Lung (tissue), 12 donors: ENCODE measurements around the gene HUNK. TPM values are rescaled to one million over a fixed set of nuclear protein-coding genes. Genes with fewer than 3 reads are reported as not detected.

Source experiments
- ATAC-seq: fragments of 200-7000 bp; cut with Tn5 transposase; one replicate; pipeline ENCODE4 v1.9.1; 2020; ENCODE audit warnings: moderate number of reproducible peaks; ENCODE audit not compliant: insufficient read depth, low FRiP score
- DNase-seq, 3 donors: peaks; one replicate each; pipeline ENCODE4 v3.0.0-alpha.2; 2013 to 2017
- H3K27ac ChIP-seq, 2 donors: one replicate each; pipeline ENCODE4 v1.5.1; 2013; ENCODE audit warnings: mild to moderate bottlenecking in 2 of 2, moderate library complexity in 2 of 2, control low read depth in 1 of 2, inconsistent platforms in 1 of 2, low read depth in 1 of 2, low read length in 1 of 2
- H3K27me3 ChIP-seq, 3 donors: one replicate each; pipeline ENCODE4 v1.5.1; 2013; ENCODE audit warnings: low read length in 2 of 3; ENCODE audit not compliant: control insufficient read depth in 3 of 3, insufficient read depth in 3 of 3
- H3K36me3 ChIP-seq, 4 donors: one replicate each; pipeline ENCODE4 v1.5.1; 2013; ENCODE audit warnings: low read length in 4 of 4, mild to moderate bottlenecking in 1 of 4, moderate library complexity in 1 of 4; ENCODE audit not compliant: control insufficient read depth in 4 of 4, insufficient read depth in 4 of 4
- H3K4me1 ChIP-seq, 5 donors: one replicate each; pipeline ENCODE4 v1.5.1; 2013; ENCODE audit warnings: low read length in 5 of 5, mild to moderate bottlenecking in 2 of 5, moderate library complexity in 1 of 5; ENCODE audit not compliant: control insufficient read depth in 5 of 5, insufficient read depth in 5 of 5
- H3K4me3 ChIP-seq: one replicate; pipeline ENCODE4 v1.5.1; 2013; ENCODE audit warnings: mild to moderate bottlenecking, control low read depth, moderate library complexity
- H3K9ac ChIP-seq, 2 donors: one replicate each; pipeline ENCODE4 v1.5.1; 2013; ENCODE audit warnings: low read length in 2 of 2, control low read depth in 1 of 2; ENCODE audit not compliant: insufficient read depth in 1 of 2
- H3K9me3 ChIP-seq, 4 donors: one replicate each; pipeline ENCODE4 v1.5.1; 2013; ENCODE audit warnings: low read length in 3 of 4, mild to moderate bottlenecking in 1 of 4, moderate library complexity in 1 of 4; ENCODE audit not compliant: control insufficient read depth in 4 of 4, insufficient read depth in 3 of 4
- CTCF ChIP-seq: IDR thresholded peaks from 2 replicates; pipeline ENCODE4 v1.5.1; 2012; ENCODE audit warnings: mild to moderate bottlenecking; ENCODE audit errors: control extremely low read depth, extremely low read depth
- WGBS, 2 donors: extraction: QIAGEN DNeasy Blood & Tissue Kit; methylation state at CpG; one replicate each; pipeline ENCODE4 v1.1.7; 2013; 5-methylcytosine and 5-hydroxymethylcytosine counted together
- polyA plus RNA-seq, 2 donors: library from polyadenylated mRNA; stranded (reverse); fragments of 200-250 nt; gene quantifications; one replicate each; pipeline ENCODE4 v1.2.1, GENCODE V29; 2013
- total RNA-seq, 2 donors: library from RNA; depleted of rRNA in 1 of 2; stranded (reverse); fragments of >200 nt in 1 of 2; gene quantifications; one replicate each; pipeline ENCODE4 v1.2.1, GENCODE V29; 2014 to 2021
- donor health status: control.
- donor health status: control.
- donor health status: Bipolar disorder and iron deficiency.
- donor health status: healthy.
- donor health status: DM: yes; HTN: yes; CAD: no.

Gene HUNK
- total and polyA plus RNA-seq, 4 donors, result 0.27 to 2.4 (median 1.4) TPM

GRCh38 chr21:31977816-31978215 is 105.0 kb downstream of the HUNK start:
- no peak for ATAC-seq
- TF ChIP-seq CTCF, result no peak
- Histone ChIP-seq H3K4me3 (no peak overlapping the region), H3K9me3 (peaks cover 0 to 2% (median 0%) of the 10 kb centered on the region in 4 donors), H3K36me3 (peaks cover 0 to 3% (median 0%) of the 10 kb centered on the region in 4 donors), H3K27me3 (no peaks in the 10 kb centered on the region), H3K9ac (no peak overlapping the region), H3K27ac (peak overlapping the region in 1 of 2 donors; percentile 6), H3K4me1 (no peaks in the 10 kb centered on the region)
- 93 to 94% methylated on average over 7 of the region's 7 CpGs for WGBS, 2 donors
- DNase-seq, result no peak

DNA sequence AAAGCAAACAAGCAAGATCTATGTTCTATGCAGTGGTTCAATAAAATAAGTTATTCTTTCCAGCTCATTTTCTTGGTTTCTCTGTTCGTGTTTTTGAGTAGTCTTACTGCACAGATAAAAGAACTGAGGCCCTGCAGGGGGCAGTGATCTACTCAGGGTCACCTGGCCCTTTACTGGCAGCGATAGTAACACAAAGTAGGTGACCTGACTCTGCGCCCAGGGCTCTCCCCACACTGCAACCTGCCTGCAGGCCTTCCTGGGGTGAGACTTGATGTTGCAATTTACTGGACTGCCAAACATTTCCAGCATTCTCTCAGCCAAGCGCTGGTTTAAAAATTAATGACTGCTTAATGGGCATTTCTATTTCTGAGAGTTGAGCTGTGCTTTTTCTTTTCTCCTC is 110.3 kb downstream of the HUNK start:
- ATAC-seq (no peak), DNase-seq (no peak)
- H3K4me3 ChIP-seq, result no peak overlapping the region
- TF ChIP-seq CTCF, result no peak
- H3K9me3 ChIP-seq, result peaks cover 0 to 2% (median 0%) of the 10 kb centered on the region in 4 donors
- H3K27ac ChIP-seq, result no peak overlapping the region
- H3K27me3 ChIP-seq, result no peaks in the 10 kb centered on the region
- no peak overlapping the region for H3K9ac ChIP-seq
- no peaks in the 10 kb centered on the region for H3K36me3 ChIP-seq
- 54 to 57% methylated on average over 4 of the region's 4 CpGs for WGBS, 2 donors
- no peaks in the 10 kb centered on the region for H3K4me1 ChIP-seq

DNA sequence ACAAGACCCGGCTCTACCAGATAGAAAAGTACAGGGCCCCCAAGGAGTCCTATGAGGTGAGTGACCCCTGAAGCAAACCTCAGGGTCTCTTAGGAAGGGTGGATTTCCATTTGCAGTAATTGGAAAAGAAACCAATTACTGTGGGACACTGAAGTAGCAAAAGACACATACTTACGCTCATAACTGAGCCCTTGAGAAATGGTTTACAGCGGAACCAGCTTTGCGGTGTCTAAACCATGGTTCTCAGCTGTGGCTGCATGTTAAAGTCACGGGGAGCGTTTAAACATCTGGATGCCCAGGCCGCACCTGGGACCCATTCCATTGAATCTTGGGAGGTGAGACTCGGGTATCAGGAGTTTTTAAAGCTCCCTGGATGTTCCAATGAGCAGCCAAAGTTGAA is 110.7 kb downstream of the HUNK start:
- H3K27me3 ChIP-seq, result no peaks in the 10 kb centered on the region
- H3K9me3 ChIP-seq, result peaks cover 0 to 2% (median 0%) of the 10 kb centered on the region in 4 donors
- no peak overlapping the region for H3K27ac ChIP-seq
- H3K4me3 ChIP-seq, result no peak overlapping the region
- H3K4me1 ChIP-seq, result no peaks in the 10 kb centered on the region
- TF ChIP-seq CTCF, result no peak
- ATAC-seq (no peak), DNase-seq (no peak)
- no peak overlapping the region for H3K9ac ChIP-seq
- no peaks in the 10 kb centered on the region for H3K36me3 ChIP-seq
- WGBS, 2 donors, result 71 to 91% methylated on average over 8 of the region's 8 CpGs

DNA sequence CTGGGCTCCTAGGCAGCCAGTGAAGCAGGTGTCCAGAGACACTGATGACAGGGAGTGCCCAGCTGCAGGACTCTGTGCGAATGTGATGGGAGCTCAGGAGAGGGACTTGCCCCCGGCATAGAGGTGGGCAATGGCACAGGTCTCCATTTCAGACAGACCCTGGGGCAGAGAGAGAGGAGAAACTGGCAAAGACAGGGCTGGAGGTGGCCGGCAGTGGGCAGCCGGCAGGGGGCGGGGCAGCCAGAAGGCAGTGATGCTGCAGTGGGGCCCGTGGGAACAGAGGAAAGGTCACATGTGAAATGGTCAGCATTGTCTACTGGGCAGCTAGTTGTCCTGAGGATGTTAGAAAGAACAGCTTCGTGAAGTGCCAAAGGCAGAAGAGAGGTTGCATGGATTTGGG is 112.6 kb downstream of the HUNK start:
- Histone ChIP-seq H3K36me3 (no peaks in the 10 kb centered on the region), H3K4me3 (no peak overlapping the region), H3K27ac (no peak overlapping the region), H3K27me3 (no peaks in the 10 kb centered on the region), H3K9me3 (peaks cover 0 to 2% (median 0%) of the 10 kb centered on the region in 4 donors), H3K4me1 (no peaks in the 10 kb centered on the region), H3K9ac (no peak overlapping the region)
- no peak for ATAC-seq
- WGBS, 2 donors, result 87 to 93% methylated on average over 7 of the region's 7 CpGs
- TF ChIP-seq CTCF, result no peak
- no peak for DNase-seq
